GM12878 (cell line): ENCODE results near the gene PRDX3.

Experiments
- NRF1 ChIP-seq: conservative IDR thresholded peaks from 2 replicates; pipeline ENCODE4 v1.6.1; 2011; ENCODE audit warnings: mild to moderate bottlenecking, low read depth, low read length, improper control_type of control experiment
- PBX3 ChIP-seq: IDR thresholded peaks from 2 replicates; pipeline ENCODE4 v1.6.1; 2011; ENCODE audit warnings: mild to moderate bottlenecking, low read depth, low read length, moderate library complexity; ENCODE audit not compliant: insufficient replicate concordance
- TF ChIP-seq, protein P1 (sequence below), 3 experiments: IDR thresholded peaks in 2 of 3; conservative IDR thresholded peaks in 1 of 3; 2 replicates each; pipeline ENCODE4 v1.5.1; 2011; ENCODE audit warnings: low read depth in 3 of 3, low read length in 3 of 3, mild to moderate bottlenecking in 3 of 3, control low read depth in 2 of 3, moderate library complexity in 2 of 3, inconsistent platforms in 1 of 3, mixed read lengths in 1 of 3; ENCODE audit not compliant: control insufficient read depth in 2 of 3, insufficient read depth in 1 of 3; ENCODE audit errors: extremely low read depth in 1 of 3

DNA sequence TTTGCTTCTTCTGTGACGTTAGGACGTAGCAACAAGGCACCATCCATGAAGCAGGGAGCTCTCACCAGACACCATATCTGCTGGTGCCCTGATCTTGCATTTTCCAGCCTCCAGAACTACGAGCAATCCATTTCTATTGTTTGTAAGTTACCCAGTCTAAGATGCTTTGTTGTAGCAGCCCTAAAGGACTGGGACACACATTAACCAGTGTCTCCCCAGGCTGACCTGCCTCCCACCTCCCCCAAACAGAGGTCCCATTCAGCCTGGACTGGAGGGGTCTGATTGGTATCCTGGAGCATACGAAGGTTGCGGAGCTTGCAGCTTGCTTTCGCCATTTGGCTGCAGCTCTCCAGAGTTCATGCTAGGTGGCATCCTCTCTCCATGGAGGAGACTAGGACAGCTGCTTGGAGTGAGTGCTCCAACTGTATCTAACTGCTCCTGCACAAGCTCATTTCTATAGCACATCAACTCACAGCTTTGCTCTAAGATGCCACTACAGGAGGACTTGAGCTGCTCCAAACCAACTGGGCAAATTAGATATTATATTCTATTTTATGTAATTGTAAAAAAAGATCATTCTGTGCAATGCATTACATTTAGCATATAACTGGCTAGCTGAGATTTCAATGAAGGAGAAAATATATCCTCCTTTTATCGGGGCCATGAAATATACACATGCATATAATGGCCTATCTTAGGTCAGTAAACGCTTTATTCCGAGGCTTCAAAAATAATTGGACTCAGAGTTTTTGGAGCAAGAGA is 20.8 kb upstream of the PRDX3 start:
- TF ChIP-seq NRF1: no peak
- TF ChIP-seq PBX3: no peak
- TF ChIP-seq, protein P1, sequence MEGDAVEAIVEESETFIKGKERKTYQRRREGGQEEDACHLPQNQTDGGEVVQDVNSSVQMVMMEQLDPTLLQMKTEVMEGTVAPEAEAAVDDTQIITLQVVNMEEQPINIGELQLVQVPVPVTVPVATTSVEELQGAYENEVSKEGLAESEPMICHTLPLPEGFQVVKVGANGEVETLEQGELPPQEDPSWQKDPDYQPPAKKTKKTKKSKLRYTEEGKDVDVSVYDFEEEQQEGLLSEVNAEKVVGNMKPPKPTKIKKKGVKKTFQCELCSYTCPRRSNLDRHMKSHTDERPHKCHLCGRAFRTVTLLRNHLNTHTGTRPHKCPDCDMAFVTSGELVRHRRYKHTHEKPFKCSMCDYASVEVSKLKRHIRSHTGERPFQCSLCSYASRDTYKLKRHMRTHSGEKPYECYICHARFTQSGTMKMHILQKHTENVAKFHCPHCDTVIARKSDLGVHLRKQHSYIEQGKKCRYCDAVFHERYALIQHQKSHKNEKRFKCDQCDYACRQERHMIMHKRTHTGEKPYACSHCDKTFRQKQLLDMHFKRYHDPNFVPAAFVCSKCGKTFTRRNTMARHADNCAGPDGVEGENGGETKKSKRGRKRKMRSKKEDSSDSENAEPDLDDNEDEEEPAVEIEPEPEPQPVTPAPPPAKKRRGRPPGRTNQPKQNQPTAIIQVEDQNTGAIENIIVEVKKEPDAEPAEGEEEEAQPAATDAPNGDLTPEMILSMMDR (IDR thresholded peaks at IDR 0.05 in 2 of 3, conservative IDR thresholded peaks at IDR 0.05 in 1 of 3; ENCODE audit: control insufficient read depth in 2 of 3, extremely low read depth in 1 of 3, insufficient read depth in 1 of 3, low read depth in 3 of 3, low read length in 3 of 3): peak; percentile 72 to 88 (median 80)
